GM12874 (cell line): ENCODE data around the gene RPUSD4.

Source experiments
- TF ChIP-seq, protein P1 (sequence below): IDR thresholded peaks from 2 replicates; pipeline ENCODE4 v1.5.1; 2011; ENCODE audit warnings: low read depth, mild to moderate bottlenecking, control low read depth, low read length, moderate library complexity; ENCODE audit not compliant: insufficient read depth

The RPUSD4 gene

GRCh38 chr11:126165311-126165720 lies 46.1 kb downstream of the RPUSD4 start:
- TF ChIP-seq, protein P1, sequence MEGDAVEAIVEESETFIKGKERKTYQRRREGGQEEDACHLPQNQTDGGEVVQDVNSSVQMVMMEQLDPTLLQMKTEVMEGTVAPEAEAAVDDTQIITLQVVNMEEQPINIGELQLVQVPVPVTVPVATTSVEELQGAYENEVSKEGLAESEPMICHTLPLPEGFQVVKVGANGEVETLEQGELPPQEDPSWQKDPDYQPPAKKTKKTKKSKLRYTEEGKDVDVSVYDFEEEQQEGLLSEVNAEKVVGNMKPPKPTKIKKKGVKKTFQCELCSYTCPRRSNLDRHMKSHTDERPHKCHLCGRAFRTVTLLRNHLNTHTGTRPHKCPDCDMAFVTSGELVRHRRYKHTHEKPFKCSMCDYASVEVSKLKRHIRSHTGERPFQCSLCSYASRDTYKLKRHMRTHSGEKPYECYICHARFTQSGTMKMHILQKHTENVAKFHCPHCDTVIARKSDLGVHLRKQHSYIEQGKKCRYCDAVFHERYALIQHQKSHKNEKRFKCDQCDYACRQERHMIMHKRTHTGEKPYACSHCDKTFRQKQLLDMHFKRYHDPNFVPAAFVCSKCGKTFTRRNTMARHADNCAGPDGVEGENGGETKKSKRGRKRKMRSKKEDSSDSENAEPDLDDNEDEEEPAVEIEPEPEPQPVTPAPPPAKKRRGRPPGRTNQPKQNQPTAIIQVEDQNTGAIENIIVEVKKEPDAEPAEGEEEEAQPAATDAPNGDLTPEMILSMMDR, result no peak

- TF ChIP-seq, protein P1, result no peak
Measured at GRCh38 chr11:126164781-126165180, 46.7 kb downstream of the RPUSD4 start.

GRCh38 chr11:126163779-126164178 lies 47.7 kb downstream of the RPUSD4 start:
- TF ChIP-seq, protein P1, result no peak

DNA sequence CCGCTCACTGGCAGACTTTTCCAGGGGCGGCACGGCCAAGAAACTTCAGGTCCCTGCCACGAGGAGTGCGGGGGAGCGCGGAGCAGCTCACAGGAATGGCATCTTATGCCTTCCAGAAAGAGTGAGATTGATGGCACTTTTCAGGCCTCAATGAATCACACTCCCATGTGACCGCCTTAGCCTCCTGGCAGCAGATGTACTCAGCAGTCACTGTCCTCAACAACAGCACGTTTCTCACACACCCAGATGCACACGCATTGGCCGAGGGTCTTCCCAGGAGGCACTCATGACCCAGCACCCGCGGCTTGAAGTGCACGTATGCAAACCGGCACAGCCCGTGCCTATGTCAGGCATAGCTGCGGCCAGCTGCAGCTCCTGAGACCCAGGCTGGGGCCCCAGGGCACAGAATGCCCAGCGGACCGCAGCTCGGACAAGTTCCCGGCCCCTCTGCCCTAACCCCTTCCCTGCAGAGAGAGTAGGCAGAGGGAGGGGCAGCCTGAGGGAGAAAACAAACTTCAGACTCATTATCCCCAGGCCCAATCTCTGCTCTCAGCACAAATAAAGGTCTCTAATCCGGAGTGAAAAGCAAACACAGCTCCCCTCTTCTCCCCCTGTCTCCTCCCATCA lies 48.3 kb downstream of the RPUSD4 start:
- TF ChIP-seq, protein P1, result no peak

- TF ChIP-seq, protein P1, result no peak
Measured at GRCh38 chr11:126162306-126163030, 49.0 kb downstream of the RPUSD4 start.

DNA sequence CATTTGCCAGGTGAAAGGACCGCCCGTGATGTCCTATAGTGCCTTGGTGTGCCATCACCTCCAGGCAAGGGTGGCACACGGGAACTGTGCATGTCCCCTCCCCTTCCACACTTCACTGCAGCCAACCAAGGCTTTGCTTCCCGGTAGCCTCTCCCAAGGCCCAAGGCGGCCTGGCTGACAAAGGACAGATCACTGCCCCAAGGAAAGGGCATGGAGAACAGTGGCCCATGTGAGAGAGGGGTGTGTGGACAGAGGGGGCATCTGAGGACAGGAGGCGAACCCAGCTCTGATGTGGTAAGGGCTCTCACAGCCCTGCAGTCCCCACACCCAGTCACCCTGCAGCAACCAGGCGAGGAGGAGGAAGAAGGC lies 50.4 kb downstream of the RPUSD4 start:
- TF ChIP-seq, protein P1, result no peak

DNA sequence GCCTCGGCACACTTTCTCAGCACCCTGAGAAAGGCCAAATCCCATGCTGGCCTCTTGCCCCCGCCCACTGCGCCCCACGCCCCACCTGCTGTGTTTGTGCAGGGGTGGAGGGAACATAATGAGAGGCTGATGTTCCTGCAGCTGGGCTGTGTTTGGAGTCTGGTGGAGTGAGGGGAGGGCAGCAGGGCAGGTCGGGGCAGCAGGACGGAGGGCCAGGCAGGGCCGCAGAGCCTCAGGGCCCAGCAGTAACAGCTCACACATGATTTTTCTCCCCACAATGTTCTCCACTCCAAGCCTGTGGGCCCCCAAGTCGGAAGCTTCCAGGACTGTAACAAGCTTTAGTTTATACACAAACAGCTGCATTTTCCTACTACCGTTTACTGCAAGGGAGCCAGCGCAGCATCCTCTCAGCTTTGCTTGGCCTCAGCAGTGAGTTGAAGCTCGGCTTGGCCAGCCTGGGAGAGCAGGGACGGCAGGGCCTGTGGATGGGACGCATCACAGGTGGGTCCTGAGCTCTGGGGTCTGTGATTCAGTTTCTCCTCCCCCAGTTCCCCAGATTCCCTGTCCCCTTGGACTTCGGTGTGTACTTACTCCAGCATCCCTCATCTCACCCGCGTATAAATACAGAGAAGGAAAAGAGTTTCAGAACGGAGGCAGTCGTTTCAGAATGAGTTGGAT lies 51.0 kb downstream of the RPUSD4 start:
- TF ChIP-seq, protein P1, result no peak
